Suprapubic skin (tissue), 3 donors: ENCODE measurements around the gene AHCYL1.

Experiments used
- CTCF ChIP-seq, 2 donors: fragments of 200-600 bp in 1 of 2; fragments of 450-650 bp in 1 of 2; sonication (generic) in 1 of 2; IDR thresholded peaks; one replicate each; pipeline ENCODE4 v1.5.1; 2016 to 2019; ENCODE audit warnings: antibody characterized with exemption in 2 of 2, mild to moderate bottlenecking in 1 of 2, moderate library complexity in 1 of 2
- POLR2AphosphoS5 ChIP-seq, 3 donors: sonication (generic); formaldehyde crosslinking; IDR thresholded peaks; one replicate each; pipeline ENCODE4 v1.6.1; 2017; ENCODE audit warnings: antibody characterized with exemption in 3 of 3

- TF ChIP-seq CTCF (IDR thresholded peaks at IDR 0.05) (no peak), POLR2AphosphoS5 (IDR thresholded peaks at IDR 0.05) (no peak)
Measured at GRCh38 chr1:110005971-110006370, 21.4 kb downstream of the AHCYL1 start.
